AG09309 (cell line): ENCODE results near the gene UBE2B.

Source experiments
- DNase-seq: peaks from one replicate; pipeline ENCODE4 v3.0.0-alpha.2; 2010; ENCODE audit warnings: low read depth
- H3K4me3 ChIP-seq: 2 replicates; pipeline ENCODE4 v1.5.1; 2011; ENCODE audit warnings: mild to moderate bottlenecking, low read depth, low read length, moderate library complexity; ENCODE audit not compliant: control insufficient read depth
- TF ChIP-seq, protein P1 (sequence below): IDR thresholded peaks from 2 replicates; pipeline ENCODE4 v1.5.1; 2011; ENCODE audit warnings: mild to moderate bottlenecking, low read depth, low read length, inconsistent platforms; ENCODE audit not compliant: insufficient read depth, control insufficient read depth; ENCODE audit errors: missing control alignments

UBE2B gene

DNA sequence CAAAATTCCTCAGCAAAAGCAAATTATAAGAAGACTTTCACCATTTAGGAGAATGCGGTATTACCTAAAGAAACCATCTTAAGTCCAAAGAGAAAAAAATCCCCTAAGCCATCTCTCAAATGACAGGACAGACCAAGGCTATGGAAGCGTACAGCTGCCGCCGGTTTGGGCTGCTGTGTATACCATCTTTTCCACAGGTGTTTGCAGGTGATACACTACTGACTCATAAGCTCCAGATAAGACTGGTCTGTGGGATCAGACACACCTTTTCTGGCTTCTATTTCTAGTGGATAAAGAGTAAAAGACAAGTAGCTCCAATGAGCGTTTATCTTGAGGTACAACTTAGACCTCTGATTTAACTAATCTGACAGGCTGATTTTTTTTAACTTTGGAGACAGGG is 32.6 kb downstream of the UBE2B start:
- no peak for DNase-seq
- TF ChIP-seq, protein P1, sequence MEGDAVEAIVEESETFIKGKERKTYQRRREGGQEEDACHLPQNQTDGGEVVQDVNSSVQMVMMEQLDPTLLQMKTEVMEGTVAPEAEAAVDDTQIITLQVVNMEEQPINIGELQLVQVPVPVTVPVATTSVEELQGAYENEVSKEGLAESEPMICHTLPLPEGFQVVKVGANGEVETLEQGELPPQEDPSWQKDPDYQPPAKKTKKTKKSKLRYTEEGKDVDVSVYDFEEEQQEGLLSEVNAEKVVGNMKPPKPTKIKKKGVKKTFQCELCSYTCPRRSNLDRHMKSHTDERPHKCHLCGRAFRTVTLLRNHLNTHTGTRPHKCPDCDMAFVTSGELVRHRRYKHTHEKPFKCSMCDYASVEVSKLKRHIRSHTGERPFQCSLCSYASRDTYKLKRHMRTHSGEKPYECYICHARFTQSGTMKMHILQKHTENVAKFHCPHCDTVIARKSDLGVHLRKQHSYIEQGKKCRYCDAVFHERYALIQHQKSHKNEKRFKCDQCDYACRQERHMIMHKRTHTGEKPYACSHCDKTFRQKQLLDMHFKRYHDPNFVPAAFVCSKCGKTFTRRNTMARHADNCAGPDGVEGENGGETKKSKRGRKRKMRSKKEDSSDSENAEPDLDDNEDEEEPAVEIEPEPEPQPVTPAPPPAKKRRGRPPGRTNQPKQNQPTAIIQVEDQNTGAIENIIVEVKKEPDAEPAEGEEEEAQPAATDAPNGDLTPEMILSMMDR, result no peak
- no peak overlapping the region for H3K4me3 ChIP-seq

DNA sequence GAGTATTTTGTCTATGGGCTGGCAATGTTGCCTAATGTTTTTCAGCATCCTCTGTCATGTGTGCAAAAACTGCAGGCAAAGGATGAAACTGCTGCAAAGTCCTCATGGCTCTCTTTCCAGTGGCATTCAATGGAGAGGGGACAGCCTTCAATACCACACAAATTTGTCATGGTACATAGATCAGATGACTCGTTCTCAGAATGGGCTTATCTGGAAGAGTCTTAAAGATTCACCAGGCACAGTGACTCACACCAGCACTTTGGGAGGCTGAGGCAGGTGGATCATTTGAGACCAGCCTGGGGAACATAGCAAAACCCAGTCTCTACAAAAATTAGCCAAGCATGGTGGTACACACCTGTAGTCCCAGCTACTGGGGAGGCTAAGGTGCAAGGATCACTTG is 35.0 kb downstream of the UBE2B start:
- no peak overlapping the region for H3K4me3 ChIP-seq
- TF ChIP-seq, protein P1, result no peak
- no peak for DNase-seq

GRCh38 chr5:134409321-134409720 is 38.0 kb downstream of the UBE2B start:
- no peak overlapping the region for H3K4me3 ChIP-seq
- no peak for DNase-seq
- TF ChIP-seq, protein P1, result no peak

- peak overlapping the region; percentile 60 for H3K4me3 ChIP-seq
- DNase-seq, result no peak
- TF ChIP-seq, protein P1, result no peak
These were observed 39.5 kb downstream of the UBE2B start for GRCh38 chr5:134410822-134411221.

- H3K4me3 ChIP-seq, result peak overlapping the region; percentile 60
- no peak for DNase-seq
- TF ChIP-seq, protein P1, result no peak
These were observed 39.8 kb downstream of the UBE2B start for GRCh38 chr5:134411228-134411545.

DNA sequence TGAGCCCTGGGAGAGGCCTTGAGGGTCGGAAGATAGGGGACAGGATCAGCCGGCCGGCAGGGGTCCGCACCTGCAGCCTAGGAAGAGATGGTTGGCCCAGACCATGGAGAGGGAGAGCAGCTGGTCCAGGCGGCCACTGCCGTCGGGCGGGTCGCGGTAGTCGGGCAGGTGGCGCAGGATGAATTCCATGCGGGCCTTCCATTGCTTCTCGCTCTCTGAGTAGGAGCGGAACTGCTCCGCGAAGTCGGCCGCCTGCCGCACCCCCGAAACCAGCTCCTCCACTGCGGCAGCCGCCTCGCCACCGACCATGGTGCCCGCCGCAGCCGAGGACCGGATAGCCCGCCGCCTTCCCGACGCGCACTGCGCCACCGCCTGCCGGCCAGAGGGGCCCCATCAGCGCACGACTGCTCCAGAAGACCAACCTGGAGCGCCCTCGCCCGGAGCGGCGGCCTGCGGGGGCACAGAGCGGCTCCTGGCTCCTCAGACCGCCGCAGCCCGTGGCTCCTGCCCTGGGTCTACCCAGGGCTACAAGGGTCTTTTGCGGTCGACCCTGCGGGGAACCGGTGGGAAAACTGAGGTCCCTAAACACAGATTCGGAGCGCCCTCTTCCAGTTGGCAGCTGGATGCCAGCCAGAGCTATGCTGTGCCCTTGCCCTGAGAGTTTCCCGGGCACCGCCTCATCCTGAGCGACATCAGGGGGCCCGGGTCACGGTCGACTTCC is 40.3 kb downstream of the UBE2B start, which contains the start of gene CDKN2AIPNL:
TSS of gene CDKN2AIPNL (minus strand) at position 336 of the 721 bp plus-strand sequence. CDS start at position 309, 27 bp downstream.
- TF ChIP-seq, protein P1, result peak; percentile 65
- peak; percentile 44 for DNase-seq
- peak within 1 kb of the TSS; percentile 60 for H3K4me3 ChIP-seq
